ENCODE data around the gene RCSD1.

RCSD1 gene

GRCh38 chr1:167750641-167751040, 120.6 kb downstream of the RCSD1 start:
- no peak for FAIRE-seq

- FAIRE-seq, result peak; percentile 43
Observed at GRCh38 chr1:167751676-167752075, 121.6 kb downstream of the RCSD1 start.

- FAIRE-seq, result no peak
Observed at GRCh38 chr1:167752219-167752985, 122.4 kb downstream of the RCSD1 start.

- no peak for FAIRE-seq
Observed at GRCh38 chr1:167755654-167756053, 125.6 kb downstream of the RCSD1 start.

All from islet of Langerhans (tissue), 1 donor.